ENCODE data around the gene CNTN1.

DNA sequence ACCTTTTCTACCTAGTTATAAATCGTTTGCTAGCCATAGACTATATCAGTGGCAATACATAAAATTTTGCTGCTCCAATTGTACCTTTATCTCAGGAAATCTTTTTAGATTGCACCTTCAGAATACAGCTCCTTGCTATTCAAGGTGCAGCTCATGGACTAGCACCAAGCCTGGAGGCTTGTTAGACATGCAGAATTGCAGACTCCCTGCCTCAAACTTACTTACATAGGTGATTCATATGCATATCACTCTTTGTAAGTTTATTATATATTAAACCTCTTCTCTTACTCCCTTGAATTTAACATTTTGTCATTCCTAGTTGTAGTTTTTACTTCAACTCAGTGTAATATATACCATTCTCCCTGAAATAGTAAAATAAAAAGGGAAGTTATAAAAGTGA is 300.4 kb downstream of the CNTN1 start:
- TF ChIP-seq, protein P1, sequence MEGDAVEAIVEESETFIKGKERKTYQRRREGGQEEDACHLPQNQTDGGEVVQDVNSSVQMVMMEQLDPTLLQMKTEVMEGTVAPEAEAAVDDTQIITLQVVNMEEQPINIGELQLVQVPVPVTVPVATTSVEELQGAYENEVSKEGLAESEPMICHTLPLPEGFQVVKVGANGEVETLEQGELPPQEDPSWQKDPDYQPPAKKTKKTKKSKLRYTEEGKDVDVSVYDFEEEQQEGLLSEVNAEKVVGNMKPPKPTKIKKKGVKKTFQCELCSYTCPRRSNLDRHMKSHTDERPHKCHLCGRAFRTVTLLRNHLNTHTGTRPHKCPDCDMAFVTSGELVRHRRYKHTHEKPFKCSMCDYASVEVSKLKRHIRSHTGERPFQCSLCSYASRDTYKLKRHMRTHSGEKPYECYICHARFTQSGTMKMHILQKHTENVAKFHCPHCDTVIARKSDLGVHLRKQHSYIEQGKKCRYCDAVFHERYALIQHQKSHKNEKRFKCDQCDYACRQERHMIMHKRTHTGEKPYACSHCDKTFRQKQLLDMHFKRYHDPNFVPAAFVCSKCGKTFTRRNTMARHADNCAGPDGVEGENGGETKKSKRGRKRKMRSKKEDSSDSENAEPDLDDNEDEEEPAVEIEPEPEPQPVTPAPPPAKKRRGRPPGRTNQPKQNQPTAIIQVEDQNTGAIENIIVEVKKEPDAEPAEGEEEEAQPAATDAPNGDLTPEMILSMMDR (IDR thresholded peaks at IDR 0.05): no peak
- TF ChIP-seq POLR2A (IDR thresholded peaks at IDR 0.05): no peak

All from Peyer's patch (tissue), 4 donors.